Loucy (cell line): ENCODE data around the gene CCDC188.

Experiments
- EZH2phosphoT487 ChIP-seq: fragments of 200-600 bp; IDR thresholded peaks from 2 replicates; pipeline ENCODE4 v1.6.1; 2018; ENCODE audit warnings: antibody characterized with exemption, mild to moderate bottlenecking, moderate library complexity, borderline replicate concordance
- TF ChIP-seq, protein P1 (sequence below): fragments of 200-600 bp; sonication (generic); conservative IDR thresholded peaks from 2 replicates; pipeline ENCODE4 v1.5.1; 2014; ENCODE audit warnings: mild to moderate bottlenecking, antibody characterized with exemption, low read length

DNA sequence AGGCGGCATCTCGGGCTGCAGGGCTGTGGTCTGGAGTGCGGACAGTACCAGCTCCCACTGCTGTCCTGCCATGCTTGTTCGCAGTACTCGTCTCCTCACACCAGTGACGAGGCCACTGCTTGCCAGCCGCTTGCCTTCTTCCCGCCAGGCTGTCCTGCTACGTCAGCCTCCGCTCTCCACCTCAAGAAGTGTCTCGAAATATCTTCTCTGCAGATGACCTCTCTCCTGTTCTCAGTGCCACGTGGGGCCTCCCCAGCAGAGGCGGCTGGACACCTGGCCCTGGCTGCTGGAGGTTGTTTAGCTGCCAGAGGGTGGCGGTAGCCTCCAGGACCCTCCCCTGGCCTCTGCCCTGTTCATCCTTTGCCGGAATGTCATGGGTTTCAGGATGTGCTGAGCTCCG is 3.1 kb upstream of the CCDC188 start:
- TF ChIP-seq, protein P1, sequence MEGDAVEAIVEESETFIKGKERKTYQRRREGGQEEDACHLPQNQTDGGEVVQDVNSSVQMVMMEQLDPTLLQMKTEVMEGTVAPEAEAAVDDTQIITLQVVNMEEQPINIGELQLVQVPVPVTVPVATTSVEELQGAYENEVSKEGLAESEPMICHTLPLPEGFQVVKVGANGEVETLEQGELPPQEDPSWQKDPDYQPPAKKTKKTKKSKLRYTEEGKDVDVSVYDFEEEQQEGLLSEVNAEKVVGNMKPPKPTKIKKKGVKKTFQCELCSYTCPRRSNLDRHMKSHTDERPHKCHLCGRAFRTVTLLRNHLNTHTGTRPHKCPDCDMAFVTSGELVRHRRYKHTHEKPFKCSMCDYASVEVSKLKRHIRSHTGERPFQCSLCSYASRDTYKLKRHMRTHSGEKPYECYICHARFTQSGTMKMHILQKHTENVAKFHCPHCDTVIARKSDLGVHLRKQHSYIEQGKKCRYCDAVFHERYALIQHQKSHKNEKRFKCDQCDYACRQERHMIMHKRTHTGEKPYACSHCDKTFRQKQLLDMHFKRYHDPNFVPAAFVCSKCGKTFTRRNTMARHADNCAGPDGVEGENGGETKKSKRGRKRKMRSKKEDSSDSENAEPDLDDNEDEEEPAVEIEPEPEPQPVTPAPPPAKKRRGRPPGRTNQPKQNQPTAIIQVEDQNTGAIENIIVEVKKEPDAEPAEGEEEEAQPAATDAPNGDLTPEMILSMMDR: no peak
- no peak for TF ChIP-seq EZH2phosphoT487
